Nephron (organoid): ENCODE data around the gene MEX3A.

ENCODE experiments used
- H3K27ac Mint-ChIP-seq, 3 experiments: 2 replicates each; pipeline ENCODE4 v1.8.0; 2020; ENCODE audit warnings: mixed read lengths in 3 of 3, mild to moderate bottlenecking in 2 of 3, moderate library complexity in 1 of 3
- H3K27me3 Mint-ChIP-seq: 2 replicates; pipeline ENCODE4 v1.8.0; 2021; ENCODE audit warnings: low read depth, mild to moderate bottlenecking, moderate library complexity, mixed read lengths
- H3K36me3 Mint-ChIP-seq: 2 replicates; pipeline ENCODE4 v1.8.0; 2020; ENCODE audit warnings: low read depth, mixed read lengths
- H3K4me1 Mint-ChIP-seq: 2 replicates; pipeline ENCODE4 v1.8.0; 2020; ENCODE audit warnings: mixed read lengths
- H3K4me3 Mint-ChIP-seq, 3 experiments: 2 replicates each; pipeline ENCODE4 v1.8.0; 2020; ENCODE audit warnings: mild to moderate bottlenecking in 3 of 3, mixed read lengths in 3 of 3, moderate library complexity in 2 of 3
- H3K9me3 Mint-ChIP-seq: 2 replicates; pipeline ENCODE4 v1.8.0; 2020; ENCODE audit warnings: mixed read lengths
- CTCF ChIP-seq, 3 experiments: fragments of 200-600 bp; sonication (generic); IDR thresholded peaks; one replicate each; pipeline ENCODE4 v1.5.0; 2021; ENCODE audit warnings: antibody characterized with exemption in 3 of 3; ENCODE audit not compliant: unreplicated experiment in 3 of 3

MEX3A gene

GRCh38 chr1:156052862-156053767 is 29.1 kb downstream of the MEX3A start:
- peaks cover 28% of the 10 kb centered on the region for H3K4me1 Mint-ChIP-seq
- H3K9me3 Mint-ChIP-seq = no peaks in the 10 kb centered on the region
- peaks cover 37% of the 10 kb centered on the region for H3K36me3 Mint-ChIP-seq
- peak overlapping the region; percentile 91 to 98 (median 96) for H3K27ac Mint-ChIP-seq
- no peaks in the 10 kb centered on the region for H3K27me3 Mint-ChIP-seq
- peak; percentile 16 to 23 (median 20) for TF ChIP-seq CTCF (IDR thresholded peaks at IDR 0.05; ENCODE audit: unreplicated experiment in 3 of 3)
- peak overlapping the region; percentile 97 to 98 (median 98) for H3K4me3 Mint-ChIP-seq

GRCh38 chr1:156051011-156051725 is 31.1 kb downstream of the MEX3A start:
- peaks cover 24% of the 10 kb centered on the region for H3K4me1 Mint-ChIP-seq
- H3K9me3 Mint-ChIP-seq = no peaks in the 10 kb centered on the region
- no peak for TF ChIP-seq CTCF (IDR thresholded peaks at IDR 0.05; ENCODE audit: unreplicated experiment in 3 of 3)
- H3K27me3 Mint-ChIP-seq = no peaks in the 10 kb centered on the region
- H3K36me3 Mint-ChIP-seq = peaks cover 31% of the 10 kb centered on the region
- peak overlapping the region; percentile 50 to 73 (median 59) for H3K4me3 Mint-ChIP-seq
- peak overlapping the region; percentile 7 to 53 (median 30) for H3K27ac Mint-ChIP-seq

- Mint-ChIP-seq H3K4me3 (peak overlapping the region in 2 of 3 experiments; percentile 59 to 62), H3K27ac (no peak overlapping the region), H3K4me1 (peaks cover 19% of the 10 kb centered on the region), H3K27me3 (no peaks in the 10 kb centered on the region), H3K36me3 (peaks cover 30% of the 10 kb centered on the region), H3K9me3 (no peaks in the 10 kb centered on the region)
- no peak for TF ChIP-seq CTCF (IDR thresholded peaks at IDR 0.05; ENCODE audit: unreplicated experiment in 3 of 3)
These were observed 31.9 kb downstream of the MEX3A start for GRCh38 chr1:156050376-156050775.

DNA sequence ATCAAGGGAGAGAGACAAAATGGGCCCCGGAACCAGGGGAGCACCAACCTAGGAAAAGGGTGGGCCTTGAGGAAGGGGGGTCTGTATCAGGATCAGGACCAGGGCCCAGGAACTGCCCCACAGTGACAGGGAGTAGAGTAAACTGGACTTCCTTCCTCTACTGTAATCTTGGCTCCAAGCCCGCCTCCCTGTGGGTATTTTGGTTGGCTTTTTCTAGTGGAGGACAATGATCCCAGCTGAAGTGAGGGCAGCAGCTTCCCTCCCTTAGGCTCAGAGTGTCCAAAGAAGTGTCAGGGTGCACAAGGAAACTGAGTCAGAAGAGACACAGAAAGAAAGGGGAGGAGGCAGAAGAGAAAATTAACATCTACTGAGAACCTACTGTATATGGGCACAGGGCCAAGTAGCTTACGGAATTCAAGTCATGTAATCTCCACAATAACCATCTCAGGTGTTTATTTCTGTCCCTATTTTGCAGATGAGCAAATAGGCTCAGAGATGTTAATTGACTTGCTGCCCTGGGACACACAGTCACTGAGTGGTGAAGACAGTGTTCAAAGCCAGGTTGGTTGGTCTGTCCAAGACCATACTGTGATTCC is 33.5 kb downstream of the MEX3A start:
- H3K36me3 Mint-ChIP-seq = peaks cover 41% of the 10 kb centered on the region
- H3K9me3 Mint-ChIP-seq = no peaks in the 10 kb centered on the region
- H3K27me3 Mint-ChIP-seq = no peaks in the 10 kb centered on the region
- no peak overlapping the region for H3K27ac Mint-ChIP-seq
- TF ChIP-seq CTCF (IDR thresholded peaks at IDR 0.05; ENCODE audit: unreplicated experiment in 3 of 3) = no peak
- peaks cover 16% of the 10 kb centered on the region for H3K4me1 Mint-ChIP-seq
- H3K4me3 Mint-ChIP-seq = no peak overlapping the region

DNA sequence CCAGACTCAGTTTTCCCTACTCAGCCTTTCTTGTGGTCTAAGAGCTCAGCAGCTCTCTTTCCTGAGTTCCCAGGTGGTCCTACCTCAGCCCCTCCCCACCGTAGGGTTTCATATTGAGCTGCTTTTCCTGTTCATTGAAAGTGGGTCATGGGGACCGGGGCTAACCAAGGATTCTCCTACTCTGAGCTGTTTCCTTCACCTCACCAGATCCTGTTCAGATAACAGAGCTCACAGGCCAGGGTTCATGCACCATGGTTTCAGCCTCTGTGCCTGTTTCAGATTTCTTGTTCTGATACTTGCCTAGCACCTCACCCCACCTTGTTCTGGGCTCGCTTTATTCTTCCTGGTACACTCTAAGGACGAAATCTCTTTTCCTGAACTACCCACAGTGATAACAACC is 37.2 kb downstream of the MEX3A start:
- H3K36me3 Mint-ChIP-seq = peaks cover 60% of the 10 kb centered on the region
- no peaks in the 10 kb centered on the region for H3K4me1 Mint-ChIP-seq
- TF ChIP-seq CTCF (IDR thresholded peaks at IDR 0.05; ENCODE audit: unreplicated experiment in 3 of 3) = no peak
- no peak overlapping the region for H3K27ac Mint-ChIP-seq
- H3K27me3 Mint-ChIP-seq = no peaks in the 10 kb centered on the region
- H3K4me3 Mint-ChIP-seq = no peak overlapping the region
- no peaks in the 10 kb centered on the region for H3K9me3 Mint-ChIP-seq
